CD1c-positive myeloid dendritic cell (primary cell): ENCODE data around the gene DMAC2L.

ENCODE experiments used
- DNase-seq: peaks from one replicate; pipeline ENCODE4 v3.0.0-alpha.2; 2016; ENCODE audit errors: extremely low spot score

Gene DMAC2L

GRCh38 chr14:50331596-50331995 lies 19.5 kb downstream of the DMAC2L start:
- no peak for DNase-seq

GRCh38 chr14:50333014-50333509 lies 20.9 kb downstream of the DMAC2L start:
- no peak for DNase-seq

GRCh38 chr14:50334211-50334610 lies 22.1 kb downstream of the DMAC2L start:
- no peak for DNase-seq

- DNase-seq: no peak
Measured at GRCh38 chr14:50335389-50335788, 23.3 kb downstream of the DMAC2L start.

- no peak for DNase-seq
Measured at GRCh38 chr14:50335989-50336824, 24.1 kb downstream of the DMAC2L start.

GRCh38 chr14:50338587-50338986 lies 26.5 kb downstream of the DMAC2L start:
- no peak for DNase-seq

- DNase-seq: no peak
Measured at GRCh38 chr14:50339178-50339804, 27.2 kb downstream of the DMAC2L start.

GRCh38 chr14:50340045-50340444 lies 27.9 kb downstream of the DMAC2L start:
- DNase-seq: no peak

- no peak for DNase-seq
Measured at GRCh38 chr14:50340963-50341362, 28.8 kb downstream of the DMAC2L start.

- DNase-seq: peak; percentile 5
Measured at GRCh38 chr14:50342221-50343078, 30.3 kb downstream of the DMAC2L start.

GRCh38 chr14:50343434-50343833 lies 31.3 kb downstream of the DMAC2L start:
- DNase-seq: no peak

GRCh38 chr14:50344116-50344775 lies 32.1 kb downstream of the DMAC2L start:
- DNase-seq: no peak

GRCh38 chr14:50344876-50345563 lies 32.9 kb downstream of the DMAC2L start:
- no peak for DNase-seq

GRCh38 chr14:50345846-50346422 lies 33.8 kb downstream of the DMAC2L start:
- DNase-seq: no peak

- no peak for DNase-seq
Measured at GRCh38 chr14:50347521-50347920, 35.4 kb downstream of the DMAC2L start.

GRCh38 chr14:50348933-50349332 lies 36.8 kb downstream of the DMAC2L start:
- DNase-seq: no peak

- peak; percentile 26 for DNase-seq
Measured at GRCh38 chr14:50350975-50351374, 38.9 kb downstream of the DMAC2L start.

GRCh38 chr14:50352584-50352983 lies 40.5 kb downstream of the DMAC2L start:
- DNase-seq: no peak

- DNase-seq: no peak
Measured at GRCh38 chr14:50353126-50353525, 41.0 kb downstream of the DMAC2L start.

- DNase-seq: no peak
Measured at GRCh38 chr14:50354527-50354926, 42.4 kb downstream of the DMAC2L start.

- DNase-seq: no peak
Measured at GRCh38 chr14:50355692-50356091, 43.6 kb downstream of the DMAC2L start.
